ENCODE measurements around the gene PPT1. TPM values are rescaled to one million over a fixed set of nuclear protein-coding genes. Genes with fewer than 3 reads are reported as not detected.

Gene PPT1
- 67.5 and 97.0 TPM in 2 replicates for total RNA-seq (2014; rRNA removed; shearing (Covaris generic); ENCODE audit: low replicate concordance)

- DNase-seq, result peak; percentile 79
These were observed at the start of gene PPT1 for GRCh38 chr1:40096977-40097782. PPT1 (minus strand) TSS chr1:40097252; CDS start chr1:40097238, 14 bp downstream.

GRCh38 chr1:40143891-40144575 lies 47.0 kb upstream of the PPT1 start:
- DNase-seq, result peak; percentile 23
- H3K9me3 ChIP-seq, result no peaks in the 10 kb centered on the region

More at GRCh38 chr1:40096977-40097782, at the start of gene PPT1:
- H3K27me3 ChIP-seq, result no peaks in the 10 kb centered on the region
- H3K4me3 ChIP-seq, result peak within 1 kb of the TSS; percentile 92
- H3K9me3 ChIP-seq, result no peaks in the 10 kb centered on the region
- no peaks in the 10 kb centered on the region; the same call in 1 of the 2 replicates for H3K36me3 ChIP-seq

GRCh38 chr1:40141878-40142535 lies 45.0 kb upstream of the PPT1 start:
- Histone ChIP-seq H3K36me3 (no peaks in the 10 kb centered on the region), H3K27me3 (peaks cover 3% of the 10 kb centered on the region), H3K4me3 (no peak overlapping the region), H3K9me3 (no peaks in the 10 kb centered on the region)
- no peak for DNase-seq

More at GRCh38 chr1:40143891-40144575, 47.0 kb upstream of the PPT1 start:
- H3K4me3 ChIP-seq, result no peak overlapping the region
- H3K27me3 ChIP-seq, result peaks cover 5% of the 10 kb centered on the region
- H3K36me3 ChIP-seq, result no peaks in the 10 kb centered on the region

GRCh38 chr1:40140211-40140973 lies 43.3 kb upstream of the PPT1 start:
- Histone ChIP-seq H3K9me3 (no peaks in the 10 kb centered on the region), H3K4me3 (no peak overlapping the region), H3K36me3 (no peaks in the 10 kb centered on the region), H3K27me3 (no peaks in the 10 kb centered on the region)
- peak; percentile 14 for DNase-seq

GRCh38 chr1:40133839-40134238 lies 36.8 kb upstream of the PPT1 start:
- no peak for DNase-seq
- H3K27me3 ChIP-seq, result 0 out of 2 replicates have a peak, but pooled peaks cover 2% of the 10 kb centered on the region
- no peak overlapping the region for H3K4me3 ChIP-seq
- no peaks in the 10 kb centered on the region for H3K9me3 ChIP-seq
- no peaks in the 10 kb centered on the region for H3K36me3 ChIP-seq

GRCh38 chr1:40133312-40133665 lies 36.2 kb upstream of the PPT1 start:
- Histone ChIP-seq H3K27me3 (0 out of 2 replicates have a peak, but pooled peaks cover 2% of the 10 kb centered on the region), H3K9me3 (no peaks in the 10 kb centered on the region), H3K4me3 (peak overlapping the region; percentile 25; the same call in 1 of the 2 replicates), H3K36me3 (no peaks in the 10 kb centered on the region)
- no peak for DNase-seq

- peak; percentile 28 for DNase-seq
- Histone ChIP-seq H3K27me3 (0 out of 2 replicates have a peak, but pooled peaks cover 2% of the 10 kb centered on the region), H3K9me3 (no peaks in the 10 kb centered on the region), H3K36me3 (no peaks in the 10 kb centered on the region), H3K4me3 (peak overlapping the region; percentile 25)
These were observed 35.6 kb upstream of the PPT1 start for GRCh38 chr1:40132383-40133311.

GRCh38 chr1:40130892-40131291 lies 33.8 kb upstream of the PPT1 start:
- no peak overlapping the region for H3K4me3 ChIP-seq
- DNase-seq, result no peak
- no peaks in the 10 kb centered on the region for H3K9me3 ChIP-seq
- no peaks in the 10 kb centered on the region for H3K36me3 ChIP-seq
- 0 out of 2 replicates have a peak, but pooled peaks cover 2% of the 10 kb centered on the region for H3K27me3 ChIP-seq

GRCh38 chr1:40122855-40123254 lies 25.8 kb upstream of the PPT1 start:
- no peaks in the 10 kb centered on the region for H3K36me3 ChIP-seq
- H3K9me3 ChIP-seq, result no peaks in the 10 kb centered on the region
- no peak for DNase-seq
- no peak overlapping the region for H3K4me3 ChIP-seq
- H3K27me3 ChIP-seq, result 0 out of 2 replicates have a peak, but pooled peaks cover 6% of the 10 kb centered on the region

- H3K4me3 ChIP-seq, result no peak overlapping the region
- H3K9me3 ChIP-seq, result no peaks in the 10 kb centered on the region
- H3K27me3 ChIP-seq, result peaks cover 8% of the 10 kb centered on the region; the same call in 1 of the 2 replicates
- no peak for DNase-seq
- H3K36me3 ChIP-seq, result no peaks in the 10 kb centered on the region
These were observed 23.1 kb upstream of the PPT1 start for GRCh38 chr1:40120128-40120527.

GRCh38 chr1:40114400-40114799 lies 17.3 kb upstream of the PPT1 start:
- Histone ChIP-seq H3K4me3 (no peak overlapping the region), H3K9me3 (peaks cover 14% of the 10 kb centered on the region), H3K27me3 (peaks cover 9% of the 10 kb centered on the region; the same call in 1 of the 2 replicates), H3K36me3 (no peaks in the 10 kb centered on the region)
- no peak for DNase-seq

GRCh38 chr1:40110389-40110788 lies 13.3 kb upstream of the PPT1 start:
- Histone ChIP-seq H3K27me3 (peaks cover 5% of the 10 kb centered on the region; the same call in 1 of the 2 replicates), H3K36me3 (no peaks in the 10 kb centered on the region), H3K4me3 (no peak overlapping the region), H3K9me3 (peaks cover 14% of the 10 kb centered on the region)
- DNase-seq, result no peak

GRCh38 chr1:40107290-40107959 lies 10.4 kb upstream of the PPT1 start:
- no peak for DNase-seq
- H3K4me3 ChIP-seq, result no peak overlapping the region
- 0 out of 2 replicates have a peak, but pooled peaks cover 2% of the 10 kb centered on the region for H3K27me3 ChIP-seq
- peaks cover 21% of the 10 kb centered on the region for H3K9me3 ChIP-seq
- no peaks in the 10 kb centered on the region for H3K36me3 ChIP-seq

GRCh38 chr1:40105028-40105427 lies 8.0 kb upstream of the PPT1 start:
- H3K27me3 ChIP-seq, result 0 out of 2 replicates have a peak, but pooled peaks cover 2% of the 10 kb centered on the region
- DNase-seq, result no peak
- H3K4me3 ChIP-seq, result no peak overlapping the region
- no peaks in the 10 kb centered on the region for H3K36me3 ChIP-seq
- H3K9me3 ChIP-seq, result peaks cover 9% of the 10 kb centered on the region

GRCh38 chr1:40102896-40103295 lies 5.8 kb upstream of the PPT1 start:
- no peak for DNase-seq
- H3K4me3 ChIP-seq, result no peak overlapping the region
- no peaks in the 10 kb centered on the region for H3K36me3 ChIP-seq
- H3K9me3 ChIP-seq, result peaks cover 9% of the 10 kb centered on the region
- H3K27me3 ChIP-seq, result 0 out of 2 replicates have a peak, but pooled peaks cover 2% of the 10 kb centered on the region

Measured in MG63 (cell line).